Smooth muscle cell (in vitro differentiated cells): ENCODE data around the gene KAZN. TPM values are rescaled to one million over a fixed set of nuclear protein-coding genes. Genes with fewer than 3 reads are reported as not detected.

Experiments
- DNase-seq: peaks from one replicate; lab custom pipeline; 2025; ENCODE audit not compliant: unreplicated experiment; lab: John Stamatoyannopoulos, UW
- H2AFZ ChIP-seq: fragments of 200-600 bp; sonication (generic); 2 replicates; pipeline ENCODE4 v1.6.0; 2016; ENCODE audit warnings: antibody characterized with exemption, low read depth, mild to moderate bottlenecking
- H3F3A ChIP-seq: fragments of 200-600 bp; sonication (generic); 2 replicates; pipeline ENCODE4 v1.6.0; 2017; ENCODE audit warnings: antibody characterized with exemption, low read depth
- H3K27ac ChIP-seq: fragments of 200-600 bp; sonication (generic); 2 replicates; pipeline ENCODE4 v1.5.1; 2016; ENCODE audit warnings: low read depth, mild to moderate bottlenecking
- H3K27me3 ChIP-seq: fragments of 200-600 bp; sonication (generic); 2 replicates; pipeline ENCODE4 v1.6.1; 2016; ENCODE audit warnings: low read depth, mild to moderate bottlenecking
- H3K36me3 ChIP-seq: fragments of 200-600 bp; sonication (generic); 2 replicates; pipeline ENCODE4 v1.5.1; 2016; ENCODE audit warnings: low read depth
- H3K4me1 ChIP-seq: fragments of 200-600 bp; sonication (generic); 2 replicates; pipeline ENCODE4 v1.5.1; 2016; ENCODE audit warnings: low read depth
- H3K4me2 ChIP-seq: fragments of 200-600 bp; sonication (generic); 2 replicates; pipeline ENCODE4 v1.6.0; 2016; ENCODE audit warnings: mild to moderate bottlenecking
- H3K4me3 ChIP-seq: fragments of 200-600 bp; sonication (generic); 2 replicates; pipeline ENCODE4 v1.5.1; 2016; ENCODE audit warnings: mild to moderate bottlenecking
- H3K79me2 ChIP-seq: fragments of 200-600 bp; sonication (generic); 2 replicates; pipeline ENCODE4 v1.6.0; 2016; ENCODE audit warnings: low read depth, mild to moderate bottlenecking
- H3K9ac ChIP-seq: fragments of 200-600 bp; sonication (generic); 2 replicates; pipeline ENCODE4 v1.6.0; 2016; ENCODE audit warnings: low read depth
- H3K9me3 ChIP-seq: fragments of 200-600 bp; sonication (generic); replicated peaks from 2 replicates; pipeline ENCODE4 v1.5.1; 2016; ENCODE audit warnings: low read depth
- H4K20me1 ChIP-seq: fragments of 200-600 bp; sonication (generic); 2 replicates; pipeline ENCODE4 v1.6.0; 2016; ENCODE audit warnings: low read depth
- WGBS: methylation state at CpG from one replicate; pipeline ENCODE4 v1.1.7; 2016; ENCODE audit warnings: low lambda C conversion rate; 5-methylcytosine and 5-hydroxymethylcytosine counted together
- polyA plus RNA-seq: library from polyadenylated mRNA; unstranded; fragments of >200 nt; fragmentation: Nextera tagmentation; extraction: Ambion mirVana; gene quantifications from 2 replicates; pipeline ENCODE4 v1.2.1, GENCODE V29; 2016
- total RNA-seq: library from RNA; depleted of rRNA; stranded (reverse); fragments of >200 nt; gene quantifications from 2 replicates; pipeline ENCODE4 v1.2.3, GENCODE V29; 2014
- TF ChIP-seq, protein P1 (sequence below): fragments of 200-600 bp; sonication (generic); IDR thresholded peaks from 2 replicates; pipeline ENCODE4 v1.5.1; 2017; ENCODE audit warnings: borderline replicate concordance, mild to moderate bottlenecking, antibody characterized with exemption; ENCODE audit not compliant: insufficient read depth, poor library complexity, severe bottlenecking

KAZN gene
- total and polyA plus RNA-seq, 2 experiments from 2014 or later, result 6.3 to 8.2 TPM

DNA sequence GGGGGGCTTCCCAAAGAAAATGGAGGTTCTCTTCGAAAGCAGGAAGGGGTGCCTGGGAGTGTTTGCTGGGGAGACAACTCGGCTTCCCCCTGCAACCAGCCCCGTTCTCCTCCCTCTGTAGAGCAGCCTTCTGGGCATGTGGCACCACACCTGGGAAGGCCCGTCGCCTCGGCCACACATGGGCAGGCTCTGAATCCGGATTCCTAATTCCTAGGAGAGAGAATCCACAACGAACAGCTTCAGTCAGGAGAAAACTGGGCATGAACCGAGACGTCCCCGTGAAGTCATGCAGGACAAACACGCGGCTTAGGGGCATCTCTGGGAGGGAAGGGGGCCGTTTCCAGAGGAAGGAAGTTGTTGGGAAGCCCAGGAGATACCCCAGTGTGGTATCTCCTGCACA, 224.5 kb downstream of the KAZN start:
- H3K4me1 ChIP-seq, result no peaks in the 10 kb centered on the region
- no peaks in the 10 kb centered on the region for H3K79me2 ChIP-seq
- no peaks in the 10 kb centered on the region for H3K36me3 ChIP-seq
- H3K9me3 ChIP-seq, result no peaks in the 10 kb centered on the region
- peak overlapping the region; percentile 62 for H3K27ac ChIP-seq
- no peak for DNase-seq
- H2AFZ ChIP-seq, result no peak overlapping the region
- H3F3A ChIP-seq, result no peaks in the 10 kb centered on the region
- H4K20me1 ChIP-seq, result no peaks in the 10 kb centered on the region
- TF ChIP-seq, protein P1, sequence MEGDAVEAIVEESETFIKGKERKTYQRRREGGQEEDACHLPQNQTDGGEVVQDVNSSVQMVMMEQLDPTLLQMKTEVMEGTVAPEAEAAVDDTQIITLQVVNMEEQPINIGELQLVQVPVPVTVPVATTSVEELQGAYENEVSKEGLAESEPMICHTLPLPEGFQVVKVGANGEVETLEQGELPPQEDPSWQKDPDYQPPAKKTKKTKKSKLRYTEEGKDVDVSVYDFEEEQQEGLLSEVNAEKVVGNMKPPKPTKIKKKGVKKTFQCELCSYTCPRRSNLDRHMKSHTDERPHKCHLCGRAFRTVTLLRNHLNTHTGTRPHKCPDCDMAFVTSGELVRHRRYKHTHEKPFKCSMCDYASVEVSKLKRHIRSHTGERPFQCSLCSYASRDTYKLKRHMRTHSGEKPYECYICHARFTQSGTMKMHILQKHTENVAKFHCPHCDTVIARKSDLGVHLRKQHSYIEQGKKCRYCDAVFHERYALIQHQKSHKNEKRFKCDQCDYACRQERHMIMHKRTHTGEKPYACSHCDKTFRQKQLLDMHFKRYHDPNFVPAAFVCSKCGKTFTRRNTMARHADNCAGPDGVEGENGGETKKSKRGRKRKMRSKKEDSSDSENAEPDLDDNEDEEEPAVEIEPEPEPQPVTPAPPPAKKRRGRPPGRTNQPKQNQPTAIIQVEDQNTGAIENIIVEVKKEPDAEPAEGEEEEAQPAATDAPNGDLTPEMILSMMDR, result no peak
- WGBS, result 92% methylated on average over 14 of the region's 14 CpGs
- H3K4me3 ChIP-seq, result no peak overlapping the region
- no peaks in the 10 kb centered on the region for H3K27me3 ChIP-seq
- no peak overlapping the region for H3K9ac ChIP-seq
- no peak overlapping the region for H3K4me2 ChIP-seq

DNA sequence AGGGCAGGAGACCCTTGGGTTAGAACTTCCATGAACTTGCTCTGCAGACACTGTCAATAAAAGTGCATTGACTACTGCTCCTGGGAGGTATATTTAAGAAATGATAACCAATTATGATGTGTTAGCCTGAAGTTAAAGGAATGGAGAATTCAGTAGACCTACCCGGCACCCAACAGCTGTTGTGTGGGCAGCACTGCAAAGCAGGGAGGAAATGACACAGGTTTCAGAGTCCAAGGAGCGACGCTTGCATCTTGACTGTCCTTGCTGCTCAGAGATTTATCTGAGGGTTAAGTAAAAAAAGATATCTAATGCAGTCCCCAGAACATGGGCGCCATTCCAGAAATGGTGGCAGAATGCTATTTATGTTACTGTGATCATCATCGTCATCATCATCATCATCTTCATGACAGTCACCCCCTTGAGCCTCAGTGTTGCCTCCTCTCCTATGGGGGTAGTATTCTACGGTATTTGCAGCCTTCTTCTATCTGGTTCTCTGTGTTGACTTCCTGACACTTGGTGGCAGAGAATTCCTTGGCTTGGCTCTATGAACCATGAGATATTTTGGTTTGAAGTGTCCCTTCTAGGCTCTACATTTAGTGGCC, 225.9 kb downstream of the KAZN start:
- Histone ChIP-seq H2AFZ (no peak overlapping the region), H3K4me3 (no peak overlapping the region), H3K36me3 (no peaks in the 10 kb centered on the region), H3K9ac (no peak overlapping the region), H3K4me2 (no peak overlapping the region), H3F3A (no peaks in the 10 kb centered on the region), H3K27ac (no peak overlapping the region), H3K4me1 (no peaks in the 10 kb centered on the region), H3K27me3 (no peaks in the 10 kb centered on the region), H3K9me3 (no peaks in the 10 kb centered on the region), H4K20me1 (no peaks in the 10 kb centered on the region), H3K79me2 (no peaks in the 10 kb centered on the region)
- 78% methylated on average over 6 of the region's 6 CpGs for WGBS
- DNase-seq, result no peak
- TF ChIP-seq, protein P1, result no peak

DNA sequence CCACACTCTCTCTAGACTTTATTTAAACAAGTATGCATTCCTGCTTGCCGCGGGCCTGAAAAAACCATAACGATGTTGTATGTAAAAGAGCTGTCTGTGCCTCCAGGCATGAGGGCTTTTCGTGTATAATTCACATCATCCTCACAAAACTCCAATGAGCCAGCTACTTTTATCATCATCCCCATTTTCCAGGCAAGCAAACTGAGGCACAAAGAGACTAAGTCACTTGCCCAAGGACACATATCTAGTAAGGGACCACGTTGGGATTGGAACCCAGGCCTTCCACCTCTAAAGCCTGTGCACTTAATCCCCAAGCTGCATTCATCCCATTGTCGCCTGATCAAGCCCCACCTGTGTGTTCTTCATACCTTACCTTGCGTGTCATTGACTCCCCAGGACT, 226.9 kb downstream of the KAZN start:
- Histone ChIP-seq H4K20me1 (no peaks in the 10 kb centered on the region), H3K27ac (no peak overlapping the region), H3F3A (no peaks in the 10 kb centered on the region), H3K4me2 (no peak overlapping the region), H3K9ac (no peak overlapping the region), H3K4me1 (no peaks in the 10 kb centered on the region), H3K9me3 (no peaks in the 10 kb centered on the region), H3K4me3 (no peak overlapping the region), H3K36me3 (no peaks in the 10 kb centered on the region), H3K79me2 (no peaks in the 10 kb centered on the region), H3K27me3 (no peaks in the 10 kb centered on the region), H2AFZ (no peak overlapping the region)
- no peak for DNase-seq
- WGBS, result 84% methylated on average over 7 of the region's 7 CpGs
- TF ChIP-seq, protein P1, result no peak

DNA sequence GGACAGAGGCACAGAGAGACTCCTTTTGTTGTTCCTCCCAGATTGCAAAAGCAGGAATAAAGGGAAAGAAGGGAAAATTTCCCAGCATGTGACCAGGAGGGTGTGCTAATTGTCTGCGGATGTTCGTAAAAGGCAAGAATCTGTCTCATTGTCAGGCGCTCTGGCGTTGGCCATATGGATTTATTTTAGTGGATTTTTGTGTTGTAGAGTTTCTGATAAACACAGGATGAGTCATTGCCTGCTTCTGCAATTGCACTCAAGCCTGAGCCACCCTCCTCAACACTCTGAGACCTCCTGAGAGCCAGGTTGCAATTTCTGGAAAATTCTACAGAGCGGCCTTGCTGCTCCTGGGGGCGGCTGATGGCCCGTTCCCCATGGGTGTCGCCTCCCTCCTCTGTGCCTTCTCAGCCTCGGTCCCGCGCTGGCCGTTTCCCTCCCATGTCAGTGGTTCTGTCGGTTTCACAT, 227.7 kb downstream of the KAZN start:
- Histone ChIP-seq H3K4me2 (no peak overlapping the region), H3F3A (no peaks in the 10 kb centered on the region), H3K9me3 (no peaks in the 10 kb centered on the region), H4K20me1 (no peaks in the 10 kb centered on the region), H3K4me3 (no peak overlapping the region), H3K4me1 (no peaks in the 10 kb centered on the region), H3K79me2 (no peaks in the 10 kb centered on the region), H3K27ac (no peak overlapping the region), H3K27me3 (no peaks in the 10 kb centered on the region), H3K9ac (no peak overlapping the region), H2AFZ (no peak overlapping the region), H3K36me3 (no peaks in the 10 kb centered on the region)
- no peak for DNase-seq
- WGBS, result 57% methylated on average over 13 of the region's 13 CpGs
- TF ChIP-seq, protein P1, result no peak
